HepG2 (cell line): Measurements from ENCODE around the gene LYZ. TPM values are rescaled to one million over a fixed set of nuclear protein-coding genes. Genes with fewer than 3 reads are reported as not detected.
A peak's percentile ranks its signal among the peaks of the same experiment; 100 is the strongest.

Experiments used
- CC2D1A ChIP-seq: sonication (generic); formaldehyde crosslinking; IDR thresholded peaks from 2 replicates; pipeline ENCODE4 v1.8.1; 2023; ENCODE audit warnings: mild to moderate bottlenecking, missing genetic modification reagents
- CENPX ChIP-seq: sonication (generic); formaldehyde crosslinking; IDR thresholded peaks from 2 replicates; pipeline ENCODE4 v1.9.0; 2021; ENCODE audit warnings: mild to moderate bottlenecking, missing genetic modification reagents, moderate library complexity
- DPF2 ChIP-seq: sonication (generic); formaldehyde crosslinking; IDR thresholded peaks from 2 replicates; pipeline ENCODE4 v1.4.0; 2020; ENCODE audit warnings: mild to moderate bottlenecking, low read depth, missing genetic modification reagents, borderline replicate concordance
- E2F2 ChIP-seq: sonication (generic); formaldehyde crosslinking; IDR thresholded peaks from 2 replicates; pipeline ENCODE4 v1.4.0; 2020; ENCODE audit warnings: missing genetic modification reagents, borderline replicate concordance
- GATA4 ChIP-seq: sonication (generic); IDR thresholded peaks from 2 replicates; pipeline ENCODE4 v1.6.1; 2016; ENCODE audit warnings: antibody characterized with exemption, low read depth, borderline replicate concordance
- HDAC1 ChIP-seq: sonication (generic); formaldehyde crosslinking; IDR thresholded peaks from 2 replicates; pipeline ENCODE4 v1.5.1; 2020; ENCODE audit warnings: mild to moderate bottlenecking, missing genetic modification reagents
- JARID2 ChIP-seq: sonication (generic); formaldehyde crosslinking; IDR thresholded peaks from 2 replicates; pipeline ENCODE4 v1.8.1; 2023; ENCODE audit warnings: missing genetic modification reagents, inconsistent platforms; ENCODE audit not compliant: insufficient replicate concordance
- JUNB ChIP-seq: sonication (generic); formaldehyde crosslinking; IDR thresholded peaks from 2 replicates; pipeline ENCODE4 v1.8.0; 2022; ENCODE audit warnings: missing genetic modification reagents, mild to moderate bottlenecking, borderline replicate concordance
- MTA1 ChIP-seq: sonication (generic); formaldehyde crosslinking; IDR thresholded peaks from 2 replicates; pipeline ENCODE4 v1.4.0; 2020; ENCODE audit warnings: missing genetic modification reagents, mild to moderate bottlenecking, borderline replicate concordance
- PATZ1 ChIP-seq: sonication (generic); formaldehyde crosslinking; IDR thresholded peaks from 2 replicates; pipeline ENCODE4 v1.4.0; 2020; ENCODE audit warnings: missing genetic modification reagents
- SATB2 ChIP-seq: sonication (generic); formaldehyde crosslinking; IDR thresholded peaks from 2 replicates; pipeline ENCODE4 v1.5.0; 2020; ENCODE audit warnings: missing genetic modification reagents
- SIN3A ChIP-seq: IDR thresholded peaks from 2 replicates; pipeline ENCODE4 v1.6.1; 2011; ENCODE audit warnings: low read depth, mild to moderate bottlenecking, control low read depth, low read length, borderline replicate concordance
- STAT6 ChIP-seq: sonication (generic); formaldehyde crosslinking; IDR thresholded peaks from 2 replicates; pipeline ENCODE4 v1.4.0; 2020; ENCODE audit warnings: missing genetic modification reagents, mild to moderate bottlenecking, borderline replicate concordance
- TBX2 ChIP-seq: sonication (generic); formaldehyde crosslinking; IDR thresholded peaks from 2 replicates; pipeline ENCODE4 v1.5.0; 2020; ENCODE audit warnings: missing genetic modification reagents, mild to moderate bottlenecking, borderline replicate concordance
- TCF12 ChIP-seq, 2 experiments: fragments of 450-650 bp in 1 of 2; sonication (generic) in 1 of 2; formaldehyde crosslinking in 1 of 2; IDR thresholded peaks; 2 replicates each; pipeline versions ENCODE4 v1.6.1 to v1.8.0; 2017 to 2022; ENCODE audit warnings: antibody characterized with exemption in 1 of 2, mild to moderate bottlenecking in 1 of 2, missing genetic modification reagents in 1 of 2, moderate library complexity in 1 of 2
- ZNF350 ChIP-seq: sonication (generic); formaldehyde crosslinking; IDR thresholded peaks from 2 replicates; pipeline ENCODE4 v1.4.0; 2020; ENCODE audit warnings: mild to moderate bottlenecking, low read depth, missing genetic modification reagents, borderline replicate concordance
- ZNF484 ChIP-seq: sonication (generic); formaldehyde crosslinking; IDR thresholded peaks from 2 replicates; pipeline ENCODE4 v1.5.1; 2020; ENCODE audit warnings: mild to moderate bottlenecking, low read depth, missing genetic modification reagents, borderline replicate concordance
- ZNF556 ChIP-seq: sonication (generic); formaldehyde crosslinking; IDR thresholded peaks from 2 replicates; pipeline ENCODE4 v1.4.0; 2020; ENCODE audit warnings: mild to moderate bottlenecking, missing genetic modification reagents, borderline replicate concordance
- ZNF580 ChIP-seq: IDR thresholded peaks from 2 replicates; pipeline ENCODE4 v1.6.1; 2016; ENCODE audit warnings: low read depth, borderline replicate concordance
- ZNF644 ChIP-seq: IDR thresholded peaks from 2 replicates; pipeline ENCODE4 v1.6.1; 2016; ENCODE audit warnings: low read depth
- ZNF670 ChIP-seq: sonication (generic); formaldehyde crosslinking; IDR thresholded peaks from 2 replicates; pipeline ENCODE4 v1.8.0; 2022; ENCODE audit warnings: mild to moderate bottlenecking, missing genetic modification reagents, borderline replicate concordance
- ZNF713 ChIP-seq: sonication (generic); formaldehyde crosslinking; IDR thresholded peaks from 2 replicates; pipeline ENCODE4 v1.4.0; 2020; ENCODE audit warnings: mild to moderate bottlenecking, missing genetic modification reagents
- ZNF790 ChIP-seq: sonication (generic); formaldehyde crosslinking; IDR thresholded peaks from 2 replicates; pipeline ENCODE4 v1.8.0; 2022; ENCODE audit warnings: missing genetic modification reagents, mild to moderate bottlenecking, borderline replicate concordance
- polyA plus RNA-seq, 8 experiments: library from polyadenylated mRNA; depleted of rRNA in 3 of 8; stranded (reverse) in 7 of 8; unstranded in 1 of 8; fragments of >200 nt; fragmentation: Illumina TruSeq in 4 of 8; extraction: Trizol in 4 of 8; gene quantifications; 2 replicates each; pipeline versions ENCODE4 v1.2.1 to v1.2.3, GENCODE V29; 2011 to 2016; ENCODE audit warnings: low read depth in 4 of 8, missing spikeins in 1 of 8, mixed read lengths in 1 of 8; ENCODE audit not compliant: insufficient read depth in 1 of 8
- total RNA-seq, 5 experiments: library from RNA; depleted of rRNA; stranded (reverse); fragments of >200 nt; fragmentation: Illumina TruSeq; extraction: Trizol; gene quantifications; 2 replicates each; pipeline ENCODE4 v1.2.3, GENCODE V29; 2016; ENCODE audit warnings: low read depth in 1 of 5

Gene LYZ
- total and polyA plus RNA-seq, 2 of the 13 experiments (the other 11 are each of a cell fraction or from before 2014, with no cell fraction given): 1,788 to 2,054 TPM

GRCh38 chr12:69354556-69355187 lies 6.5 kb downstream of the LYZ start (continued):
- TF ChIP-seq ZNF713 (CRISPR knock-in tag): no peak
- peak; percentile 85 for TF ChIP-seq JUNB (CRISPR knock-in tag)
- no peak for TF ChIP-seq MTA1 (CRISPR knock-in tag)
- TF ChIP-seq ZNF484 (CRISPR knock-in tag): no peak
- 0 out of 2 replicates have a peak, but pooled peaks have one; percentile 20 for TF ChIP-seq DPF2
- TF ChIP-seq ZNF644 (CRISPR knock-in tag): no peak
- TF ChIP-seq STAT6 (CRISPR knock-in tag): no peak
- TF ChIP-seq CENPX (CRISPR knock-in tag): no peak
- peak; percentile 70; the same call in 1 of the 2 replicates for TF ChIP-seq CC2D1A (CRISPR knock-in tag)
- TF ChIP-seq JARID2 (CRISPR knock-in tag): peak; percentile 47
- no peak for TF ChIP-seq PATZ1
- 0 out of 2 replicates have a peak, but pooled peaks have one; percentile 74 for TF ChIP-seq ZNF556 (CRISPR knock-in tag)
- TF ChIP-seq SIN3A: peak; percentile 59; the same call in 1 of the 2 replicates
- TF ChIP-seq E2F2 (CRISPR knock-in tag): no peak
- TF ChIP-seq ZNF350: peak; percentile 66
- peak; percentile 28; the same call in 1 of the 2 replicates for TF ChIP-seq TBX2 (CRISPR knock-in tag)
- peak; percentile 90 for TF ChIP-seq SATB2 (CRISPR knock-in tag)
- TF ChIP-seq GATA4: 0 out of 2 replicates have a peak, but pooled peaks have one; percentile 30
- TF ChIP-seq TCF12 (IDR thresholded peaks at IDR 0.05): no peak
- peak; percentile 57; the same call in 1 of the 2 replicates for TF ChIP-seq TCF12 (CRISPR knock-in tag; IDR thresholded peaks at IDR 0.05)
- peak; percentile 27; the same call in 1 of the 2 replicates for TF ChIP-seq ZNF670 (CRISPR knock-in tag)
- peak; percentile 85 for TF ChIP-seq ZNF580
- 0 out of 2 replicates have a peak, but pooled peaks have one; percentile 37 for TF ChIP-seq ZNF790 (CRISPR knock-in tag)
- 0 out of 2 replicates have a peak, but pooled peaks have one; percentile 33 for TF ChIP-seq HDAC1 (CRISPR knock-in tag)
